ENCODE results near the gene NPLOC4. TPM values are rescaled to one million over a fixed set of nuclear protein-coding genes. Genes with fewer than 3 reads are reported as not detected.

Gene NPLOC4
- total and polyA plus RNA-seq, 9 of the 15 experiments (the other 6 are each of a cell fraction or from before 2014, with no cell fraction given), result 1.5 to 116 (median 64.5) TPM

GRCh38 chr17:81523402-81524038 is 113.4 kb downstream of the NPLOC4 start:
- H2AFZ ChIP-seq (ENCODE audit: low read depth, low read length), result no peak overlapping the region
- H3K9me1 ChIP-seq (ENCODE audit: control insufficient read depth, insufficient read depth, low read length), result no peaks in the 10 kb centered on the region
- BruUV-seq (replicated peaks), result no TSS peak
- ChIA-PET CTCF (ENCODE audit: low intra/inter-chr PET ratio) (interaction anchor here (2.3 kb wide), 1 partner anchor 270 kb away, joined by 9 read pairs; no protein-coding TSS in a partner anchor), POLR2A (interaction anchor here (0.7 to 1.6 kb wide), 4 partner anchors 11 to 15 kb away, joined by 3 to 6 read pairs (median 4); partner anchors contain the start of gene ACTG1)
- DNase-seq (ENCODE audit: extremely low read depth in 1 of 4, low spot score in 3 of 4) (no peak), FAIRE-seq (no peak), ATAC-seq (no peak)
- peak overlapping the region in 1 of 2 experiments; percentile 78; a peak in 2 of 4 replicates for H3K9ac ChIP-seq (ENCODE audit: insufficient read depth in 1 of 2, low read depth in 2 of 2, low read length in 2 of 2)
- peaks cover 5 to 68% of the 10 kb centered on the region in 2 experiments; a peak in 4 of 5 replicates for H3K4me1 ChIP-seq (replicated peaks in 1 of 2; ENCODE audit: control insufficient read depth in 2 of 2, insufficient read depth in 2 of 2, low read length in 2 of 2)
- no peaks in the 10 kb centered on the region for H3K9me3 ChIP-seq (replicated peaks; ENCODE audit: control insufficient read depth, insufficient read depth, low read depth, low read length)
- no peaks in the 10 kb centered on the region for H3K79me2 ChIP-seq (ENCODE audit: control insufficient read depth, insufficient read depth, low read length)
- WGBS (ENCODE audit: insufficient coverage, low coverage, missing lambda C conversion rate), result 15% methylated on average over 17 of the region's 17 CpGs
- in situ Hi-C loops (cut with MboI), result no loop called here
- no peak overlapping the region for H3K27ac ChIP-seq (ENCODE audit: extremely low read depth, low read depth, low read length)
- intact Hi-C loops (cut with micrococcal nuclease), result loop anchor here (5.0 kb wide), 1 partner anchor 41 kb away; no protein-coding TSS in a partner anchor
- H4K20me1 ChIP-seq (replicated peaks; ENCODE audit: control insufficient read depth, insufficient read depth, low read length), result no peaks in the 10 kb centered on the region
- H3K4me2 ChIP-seq (ENCODE audit: insufficient read depth, low read length), result no peak overlapping the region
- H3K36me3 ChIP-seq (ENCODE audit: control insufficient read depth, insufficient read depth, low read length), result no peaks in the 10 kb centered on the region
- H3K4me3 ChIP-seq, result no peak overlapping the region
- H3K27me3 ChIP-seq (ENCODE audit: control insufficient read depth in 2 of 2, insufficient read depth in 2 of 2, low read length in 2 of 2), result peaks cover 0 to 33% of the 10 kb centered on the region in 2 experiments; a peak in 3 of 5 replicates
- TF ChIP-seq RAD51 (IDR thresholded peaks at IDR 0.05; ENCODE audit: borderline replicate concordance, low read depth) (no peak), REST (IDR thresholded peaks at IDR 0.05; ENCODE audit: borderline replicate concordance) (peak; percentile 28; the same call in 1 of the 2 replicates), REST (CRISPR knock-in tag; IDR thresholded peaks at IDR 0.05; ENCODE audit: low read depth) (no peak), STAG1 (CRISPR knock-in tag; IDR thresholded peaks at IDR 0.05; ENCODE audit: borderline replicate concordance) (0 out of 2 replicates have a peak, but pooled peaks have one; percentile 15), BCLAF1 (IDR thresholded peaks at IDR 0.05; ENCODE audit: borderline replicate concordance in 1 of 2, control insufficient read depth in 1 of 2, low read depth in 2 of 2, low read length in 1 of 2) (no peak), CTCF (IDR thresholded peaks at IDR 0.05 in 2 of 3, conservative IDR thresholded peaks at IDR 0.05 in 1 of 3; ENCODE audit: insufficient read depth in 2 of 3, low read depth in 1 of 3, low read length in 3 of 3) (0 out of 6 replicates have a peak, but pooled peaks of 1 of the 3 experiments have one; percentile 6)

Data from K562 (cell line).